B cell (primary cell): Measurements from ENCODE around the gene POC5. TPM values are rescaled to one million over a fixed set of nuclear protein-coding genes. Genes with fewer than 3 reads are reported as not detected.

Experiments used
- ATAC-seq: fragments of 200-7000 bp; cut with Tn5 transposase; one replicate; pipeline ENCODE4 v1.10.0; 2021; ENCODE audit warnings: low read depth, mild to moderate bottlenecking, moderate number of reproducible peaks, moderate library complexity
- CTCF ChIA-PET: fragments of 350-600 bp; sonication (Branson Sonifier 250); formaldehyde crosslinking; loops from one replicate; lab custom pipeline; 2021; ENCODE audit warnings: antibody characterized with exemption, inconsistent platforms; lab: Charles Lee
- POLR2A ChIA-PET: fragments of 350-600 bp; sonication (Branson Sonifier 250); formaldehyde crosslinking; loops from one replicate; lab custom pipeline; 2021; ENCODE audit warnings: antibody characterized with exemption; lab: Charles Lee
- DNase-seq: peaks from one replicate; pipeline ENCODE4 v3.0.0; 2013
- H2AFZ ChIP-seq: 2 replicates; pipeline ENCODE4 v1.6.1; 2012; ENCODE audit warnings: mild to moderate bottlenecking, low read depth, low read length; ENCODE audit not compliant: insufficient read depth, poor library complexity, severe bottlenecking
- H3K27ac ChIP-seq, 2 donors: 1 replicate in 1 of 2; 2 replicates in 1 of 2; pipeline ENCODE4 v1.5.1; 2012 to 2013; ENCODE audit warnings: low read length in 2 of 2, mild to moderate bottlenecking in 2 of 2, moderate library complexity in 1 of 2
- H3K27me3 ChIP-seq, 4 experiments: fragments of 200-600 bp in 1 of 4; sonication (generic) in 1 of 4; replicated peaks in 1 of 4; 1 replicate in 2 of 4; 2 replicates in 2 of 4; pipeline versions ENCODE4 v1.6.1 to v1.7.0; 2013 to 2016; ENCODE audit warnings: low read length in 3 of 4, mild to moderate bottlenecking in 2 of 4, mixed read lengths in 1 of 4, moderate library complexity in 1 of 4; ENCODE audit not compliant: insufficient read depth in 4 of 4, control insufficient read depth in 3 of 4; ENCODE audit errors: control extremely low read depth in 1 of 4
- H3K36me3 ChIP-seq, 2 experiments: replicated peaks in 1 of 2; 1 replicate in 1 of 2; 2 replicates in 1 of 2; pipeline versions ENCODE4 v1.6.1 to v1.7.1; 2013; ENCODE audit warnings: low read length in 1 of 2; ENCODE audit not compliant: insufficient read depth in 2 of 2, control insufficient read depth in 1 of 2; ENCODE audit errors: control extremely low read depth in 1 of 2, extremely low read depth in 1 of 2
- H3K4me1 ChIP-seq, 2 donors: fragments of 200-600 bp in 1 of 2; sonication (generic) in 1 of 2; 1 replicate in 1 of 2; 2 replicates in 1 of 2; pipeline versions ENCODE4 v1.5.1 to v1.6.1; 2013 to 2017; ENCODE audit warnings: low read length in 2 of 2; ENCODE audit not compliant: control insufficient read depth in 2 of 2, insufficient read depth in 2 of 2
- H3K4me2 ChIP-seq: replicated peaks from 2 replicates; pipeline ENCODE3; 2012; ENCODE audit warnings: mild to moderate bottlenecking, low read depth, low read length; ENCODE audit not compliant: poor library complexity, severe bottlenecking
- H3K4me3 ChIP-seq, 5 experiments: fragments of 200-600 bp in 1 of 5; sonication (generic) in 1 of 5; 1 replicate in 3 of 5; 2 replicates in 2 of 5; pipeline versions ENCODE4 v1.5.1 to v1.7.0; 2011 to 2016; ENCODE audit warnings: low read length in 4 of 5, mild to moderate bottlenecking in 4 of 5, low read depth in 2 of 5, control low read depth in 1 of 5, moderate library complexity in 1 of 5; ENCODE audit not compliant: insufficient read depth in 1 of 5; ENCODE audit errors: control extremely low read depth in 1 of 5, extremely low read depth in 1 of 5
- H3K79me2 ChIP-seq: fragments of 200-600 bp; sonication (generic); one replicate; pipeline ENCODE4 v1.6.0; 2016; ENCODE audit warnings: low read length; ENCODE audit not compliant: control insufficient read depth, insufficient read depth
- H3K9ac ChIP-seq: fragments of 200-600 bp; sonication (generic); 2 replicates; pipeline ENCODE4 v1.6.1; 2017; ENCODE audit warnings: mild to moderate bottlenecking, low read length, moderate library complexity
- H3K9me3 ChIP-seq, 3 donors: one replicate each; pipeline versions ENCODE4 v1.6.1 to v1.7.1; 2013; ENCODE audit warnings: low read length in 2 of 3; ENCODE audit not compliant: control insufficient read depth in 2 of 3, insufficient read depth in 1 of 3; ENCODE audit errors: control extremely low read depth in 1 of 3
- H4K20me1 ChIP-seq: 2 replicates; pipeline ENCODE4 v1.6.0; 2012; ENCODE audit warnings: mild to moderate bottlenecking, low read length; ENCODE audit not compliant: insufficient read depth, control insufficient read depth, poor library complexity, severe bottlenecking
- H3K27ac Mint-ChIP-seq: one replicate; pipeline ENCODE4 v1.8.0; 2021; ENCODE audit warnings: mixed read lengths
- H3K27me3 Mint-ChIP-seq: one replicate; pipeline ENCODE4 v1.8.0; 2021; ENCODE audit warnings: mixed read lengths
- H3K4me1 Mint-ChIP-seq: one replicate; pipeline ENCODE4 v1.8.0; 2021; ENCODE audit warnings: mixed read lengths
- H3K4me3 Mint-ChIP-seq: one replicate; pipeline ENCODE4 v1.8.0; 2021; ENCODE audit warnings: mixed read lengths
- H3K9me3 Mint-ChIP-seq: one replicate; pipeline ENCODE4 v1.8.0; 2022; ENCODE audit warnings: mixed read lengths; ENCODE audit not compliant: insufficient read depth
- CTCF ChIP-seq: fragments of 200-600 bp; IDR thresholded peaks from one replicate; pipeline ENCODE4 v1.8.0; 2022; ENCODE audit warnings: antibody characterized with exemption, mild to moderate bottlenecking
- EZH2 ChIP-seq: IDR thresholded peaks from 2 replicates; pipeline ENCODE4 v1.6.1; 2012; ENCODE audit warnings: borderline replicate concordance, low read depth, mild to moderate bottlenecking, moderate library complexity, low read length; ENCODE audit not compliant: insufficient read depth, poor library complexity, severe bottlenecking
- WGBS: methylation state at CpG from one replicate; pipeline ENCODE4 v1.1.5; 2013; ENCODE audit warnings: missing lambda C conversion rate; ENCODE audit not compliant: insufficient coverage; 5-methylcytosine and 5-hydroxymethylcytosine counted together
- intact Hi-C: fragments of 100-400 bp; cut with micrococcal nuclease; formaldehyde crosslinking; loops from one replicate; pipeline ENCODE4 v1.10.0; 2022
- polyA plus RNA-seq: library from polyadenylated mRNA; depleted of rRNA; stranded (reverse); fragments of >200 nt; gene quantifications from 2 replicates; pipeline ENCODE4 v1.2.3, GENCODE V29; 2012
- total RNA-seq, 2 donors: library from RNA; stranded (reverse); fragments of 120-200 nt in 1 of 2; gene quantifications; 1 replicate in 1 of 2; 2 replicates in 1 of 2; pipeline versions ENCODE4 v1.2.3 to v1.2.4, GENCODE V29; 2013 to 2022

POC5 gene
- total and polyA plus RNA-seq, 2 donors (not counting 1 experiment from before 2014, with no cell fraction given) = 22.7 to 25.4 TPM

- H4K20me1 ChIP-seq = no peaks in the 10 kb centered on the region
- CTCF ChIA-PET = no interaction called here
- H3K27me3 Mint-ChIP-seq = no peaks in the 10 kb centered on the region
- no peaks in the 10 kb centered on the region for H3K4me1 Mint-ChIP-seq
- DNase-seq (no peak), ATAC-seq (no peak)
- intact Hi-C loops = no loop called here
- H3K9ac ChIP-seq = no peak overlapping the region
- no peak overlapping the region for H2AFZ ChIP-seq
- H3K4me2 ChIP-seq = no peak overlapping the region
- no peak overlapping the region for H3K4me3 Mint-ChIP-seq
- no CpG with 5 or more reads among the region's 2 CpGs for WGBS
- no peak overlapping the region for H3K27ac Mint-ChIP-seq
- H3K4me3 ChIP-seq = no peak overlapping the region
- H3K4me1 ChIP-seq = no peaks in the 10 kb centered on the region
- H3K27ac ChIP-seq = no peak overlapping the region
- POLR2A ChIA-PET = no interaction called here
- no peaks in the 10 kb centered on the region for H3K79me2 ChIP-seq
- H3K9me3 ChIP-seq = no peaks in the 10 kb centered on the region
- H3K9me3 Mint-ChIP-seq = no peaks in the 10 kb centered on the region
- TF ChIP-seq CTCF = no peak
- TF ChIP-seq EZH2 = no peak
- H3K27me3 ChIP-seq = no peaks in the 10 kb centered on the region
- no peaks in the 10 kb centered on the region for H3K36me3 ChIP-seq
Measured at GRCh38 chr5:75648712-75649111, 68.5 kb downstream of the POC5 start.

GRCh38 chr5:75640826-75641225 lies 76.4 kb downstream of the POC5 start:
- Mint-ChIP-seq H3K4me3 (no peak overlapping the region), H3K9me3 (peaks cover 2% of the 10 kb centered on the region), H3K4me1 (no peaks in the 10 kb centered on the region), H3K27ac (no peak overlapping the region), H3K27me3 (no peaks in the 10 kb centered on the region)
- H3K4me1 ChIP-seq = no peaks in the 10 kb centered on the region
- H3K27ac ChIP-seq = no peak overlapping the region
- no CpG with 5 or more reads among the region's 2 CpGs for WGBS
- no peaks in the 10 kb centered on the region for H4K20me1 ChIP-seq
- peaks cover 0 to 3% (median 0%) of the 10 kb centered on the region in 3 donors for H3K9me3 ChIP-seq
- H2AFZ ChIP-seq = no peak overlapping the region
- H3K36me3 ChIP-seq = no peaks in the 10 kb centered on the region
- H3K4me3 ChIP-seq = no peak overlapping the region
- intact Hi-C loops = no loop called here
- H3K79me2 ChIP-seq = no peaks in the 10 kb centered on the region
- no peak overlapping the region for H3K4me2 ChIP-seq
- ATAC-seq = no peak
- no peak overlapping the region for H3K9ac ChIP-seq
- ChIA-PET CTCF (no interaction called here), POLR2A (no interaction called here)
- DNase-seq = no peak
- no peaks in the 10 kb centered on the region for H3K27me3 ChIP-seq
- TF ChIP-seq CTCF (no peak), EZH2 (no peak)
